GM12872 (cell line): ENCODE data around the gene CCDC191.

Source experiments
- CTCF ChIP-seq: IDR thresholded peaks from 3 replicates; pipeline ENCODE4 v1.5.1; 2011; ENCODE audit warnings: low read depth, mild to moderate bottlenecking, low read length, moderate library complexity; ENCODE audit not compliant: insufficient read depth

The CCDC191 gene

GRCh38 chr3:114058646-114059045 lies 2.3 kb upstream of the CCDC191 start:
- no peak for TF ChIP-seq CTCF

GRCh38 chr3:114057011-114057347 lies 653 bp upstream of the CCDC191 start:
- TF ChIP-seq CTCF = no peak

- TF ChIP-seq CTCF = no peak
These were observed 4.1 kb downstream of the CCDC191 start for GRCh38 chr3:114052216-114052615.

- TF ChIP-seq CTCF = 0 out of 3 replicates have a peak, but pooled peaks have one; percentile 1
These were observed 13.1 kb downstream of the CCDC191 start for GRCh38 chr3:114043205-114043604.

GRCh38 chr3:114035896-114036295 lies 20.4 kb downstream of the CCDC191 start:
- no peak for TF ChIP-seq CTCF

- no peak for TF ChIP-seq CTCF
These were observed 21.4 kb downstream of the CCDC191 start for GRCh38 chr3:114034787-114035545.

- no peak for TF ChIP-seq CTCF
These were observed 22.1 kb downstream of the CCDC191 start for GRCh38 chr3:114034211-114034610.

- TF ChIP-seq CTCF = no peak
These were observed 22.6 kb downstream of the CCDC191 start for GRCh38 chr3:114033721-114034120.
